AG08395 (cell line): ENCODE data around the gene ASCC2.
"Not testable (repeated sequence)": the region's sequence is repeated elsewhere in the genome, so short reads cannot be mapped to it uniquely, and the experiment has no call there.

Experiments used
- DNase-seq: peaks from one replicate; pipeline ENCODE4 v3.0.0; 2012; ENCODE audit warnings: mixed read lengths, low spot score

The ASCC2 gene

GRCh38 chr22:29755889-29756288 lies 82.2 kb downstream of the ASCC2 start:
- no peak for DNase-seq

- DNase-seq, result not testable (repeated sequence)
Measured at GRCh38 chr22:29754658-29755395, 83.2 kb downstream of the ASCC2 start.

GRCh38 chr22:29753808-29754657 lies 84.0 kb downstream of the ASCC2 start:
- no peak for DNase-seq

GRCh38 chr22:29751669-29752068 lies 86.4 kb downstream of the ASCC2 start:
- DNase-seq, result no peak

GRCh38 chr22:29750559-29751538 lies 87.2 kb downstream of the ASCC2 start:
- DNase-seq, result no peak

GRCh38 chr22:29750029-29750428 lies 88.0 kb downstream of the ASCC2 start:
- no peak for DNase-seq

GRCh38 chr22:29748248-29748893 lies 89.7 kb downstream of the ASCC2 start:
- no peak for DNase-seq

- DNase-seq, result no peak
Measured at GRCh38 chr22:29747832-29748231, 90.2 kb downstream of the ASCC2 start.

- peak; percentile 56 for DNase-seq
Measured at GRCh38 chr22:29744902-29745301, 93.2 kb downstream of the ASCC2 start.

GRCh38 chr22:29742326-29742725 lies 95.7 kb downstream of the ASCC2 start:
- no peak for DNase-seq

- DNase-seq, result no peak
Measured at GRCh38 chr22:29741926-29742325, 96.1 kb downstream of the ASCC2 start.

- DNase-seq, result no peak
Measured at GRCh38 chr22:29740216-29740615, 97.9 kb downstream of the ASCC2 start.

- no peak for DNase-seq
Measured at GRCh38 chr22:29739346-29739875, 98.7 kb downstream of the ASCC2 start.
